ENCODE data around the gene L2HGDH.

DNA sequence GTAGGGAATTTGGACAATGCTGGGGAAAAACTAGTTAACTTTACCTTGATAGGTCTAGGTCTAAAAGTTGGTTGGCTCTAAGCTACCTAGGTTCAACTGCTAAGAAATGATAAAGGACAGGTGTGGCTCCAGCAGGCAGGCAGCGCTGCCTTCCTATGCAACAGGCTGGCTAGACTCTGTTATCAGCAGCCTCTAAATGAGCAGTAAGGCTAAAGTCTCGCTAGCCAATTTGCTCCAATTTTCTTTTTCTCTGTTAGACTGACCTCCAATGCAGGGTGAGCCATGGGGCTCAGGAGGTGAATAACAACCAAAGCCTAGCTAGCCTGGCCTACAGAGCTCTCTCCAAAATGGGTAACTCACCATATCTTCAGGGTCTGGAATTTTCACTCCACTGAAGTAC is 26.6 kb upstream of the L2HGDH start:
- TF ChIP-seq, protein P1, sequence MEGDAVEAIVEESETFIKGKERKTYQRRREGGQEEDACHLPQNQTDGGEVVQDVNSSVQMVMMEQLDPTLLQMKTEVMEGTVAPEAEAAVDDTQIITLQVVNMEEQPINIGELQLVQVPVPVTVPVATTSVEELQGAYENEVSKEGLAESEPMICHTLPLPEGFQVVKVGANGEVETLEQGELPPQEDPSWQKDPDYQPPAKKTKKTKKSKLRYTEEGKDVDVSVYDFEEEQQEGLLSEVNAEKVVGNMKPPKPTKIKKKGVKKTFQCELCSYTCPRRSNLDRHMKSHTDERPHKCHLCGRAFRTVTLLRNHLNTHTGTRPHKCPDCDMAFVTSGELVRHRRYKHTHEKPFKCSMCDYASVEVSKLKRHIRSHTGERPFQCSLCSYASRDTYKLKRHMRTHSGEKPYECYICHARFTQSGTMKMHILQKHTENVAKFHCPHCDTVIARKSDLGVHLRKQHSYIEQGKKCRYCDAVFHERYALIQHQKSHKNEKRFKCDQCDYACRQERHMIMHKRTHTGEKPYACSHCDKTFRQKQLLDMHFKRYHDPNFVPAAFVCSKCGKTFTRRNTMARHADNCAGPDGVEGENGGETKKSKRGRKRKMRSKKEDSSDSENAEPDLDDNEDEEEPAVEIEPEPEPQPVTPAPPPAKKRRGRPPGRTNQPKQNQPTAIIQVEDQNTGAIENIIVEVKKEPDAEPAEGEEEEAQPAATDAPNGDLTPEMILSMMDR (IDR thresholded peaks at IDR 0.05; ENCODE audit: insufficient read depth, low read length): no peak
- no peak for TF ChIP-seq GABPA (IDR thresholded peaks at IDR 0.05; ENCODE audit: low read depth)
